Keratinocyte (primary cell): ENCODE results near the gene ADAM22. TPM values are rescaled to one million over a fixed set of nuclear protein-coding genes. Genes with fewer than 3 reads are reported as not detected.
A peak's percentile ranks its signal among the peaks of the same experiment; 100 is the strongest.
"Not testable (repeated sequence)": the region's sequence is repeated elsewhere in the genome, so short reads cannot be mapped to it uniquely, and the experiment has no call there.

Experiments used
- DNase-seq: peaks from one replicate; pipeline ENCODE4 v3.0.0-alpha.2; 2011; ENCODE audit warnings: low read depth, missing footprints, low spot score
- FAIRE-seq: peaks from 2 replicates; lab custom pipeline; 2011; peaks lifted over from hg19 to GRCh38; lab: Jason Lieb, UNC
- H2AFZ ChIP-seq: 2 replicates; pipeline ENCODE4 v1.6.0; 2012; ENCODE audit warnings: low read length, control low read depth, inconsistent platforms; ENCODE audit not compliant: control insufficient read depth
- H3K27ac ChIP-seq: 2 replicates; pipeline ENCODE4 v1.5.1; 2011; ENCODE audit warnings: low read length; ENCODE audit not compliant: control insufficient read depth, insufficient read depth
- H3K27me3 ChIP-seq: 3 replicates; pipeline ENCODE4 v1.6.0; 2011; ENCODE audit warnings: low read length; ENCODE audit not compliant: control insufficient read depth, insufficient read depth; ENCODE audit errors: extremely low read depth
- H3K36me3 ChIP-seq, 2 experiments: 2 replicates in 1 of 2; 3 replicates in 1 of 2; pipeline ENCODE4 v1.5.1; 2011; ENCODE audit warnings: low read length in 2 of 2, mild to moderate bottlenecking in 1 of 2; ENCODE audit not compliant: control insufficient read depth in 2 of 2, insufficient read depth in 2 of 2; ENCODE audit errors: extremely low read depth in 1 of 2
- H3K4me1 ChIP-seq: 3 replicates; pipeline ENCODE4 v1.5.1; 2011; ENCODE audit warnings: low read length; ENCODE audit not compliant: control insufficient read depth, insufficient read depth; ENCODE audit errors: extremely low read depth
- H3K4me2 ChIP-seq: 3 replicates; pipeline ENCODE4 v1.6.0; 2011; ENCODE audit warnings: low read depth, low read length; ENCODE audit not compliant: control insufficient read depth, insufficient read depth; ENCODE audit errors: extremely low read depth
- H3K4me3 ChIP-seq, 3 experiments: fragments of 200-600 bp in 1 of 3; sonication (generic) in 1 of 3; 2 replicates in 2 of 3; 3 replicates in 1 of 3; pipeline ENCODE4 v1.5.1; 2011 to 2016; ENCODE audit warnings: low read length in 3 of 3, mild to moderate bottlenecking in 3 of 3, control low read depth in 2 of 3, inconsistent platforms in 1 of 3, low read depth in 1 of 3, mixed read lengths in 1 of 3, mixed run types in 1 of 3, moderate library complexity in 1 of 3; ENCODE audit not compliant: control insufficient read depth in 2 of 3, insufficient read depth in 2 of 3; ENCODE audit errors: extremely low read depth in 1 of 3
- H3K79me2 ChIP-seq: 2 replicates; pipeline ENCODE4 v1.6.0; 2012; ENCODE audit warnings: low read length; ENCODE audit not compliant: control insufficient read depth, insufficient read depth
- H3K9ac ChIP-seq: 3 replicates; pipeline ENCODE4 v1.6.0; 2011; ENCODE audit warnings: low read length; ENCODE audit not compliant: control insufficient read depth, insufficient read depth; ENCODE audit errors: extremely low read depth
- H3K9me1 ChIP-seq: 3 replicates; pipeline ENCODE4 v1.6.0; 2011; ENCODE audit warnings: low read length; ENCODE audit not compliant: control insufficient read depth, insufficient read depth; ENCODE audit errors: extremely low read depth
- H3K9me3 ChIP-seq: 2 replicates; pipeline ENCODE4 v1.5.1; 2012; ENCODE audit warnings: low read depth, low read length; ENCODE audit not compliant: control insufficient read depth
- H4K20me1 ChIP-seq: 3 replicates; pipeline ENCODE4 v1.6.0; 2011; ENCODE audit warnings: low read length; ENCODE audit not compliant: control insufficient read depth, insufficient read depth; ENCODE audit errors: extremely low read depth
- EZH2 ChIP-seq: IDR thresholded peaks from one replicate; pipeline ENCODE4 v1.6.1; 2012; ENCODE audit warnings: inconsistent platforms, mild to moderate bottlenecking, low read length, moderate library complexity
- dilution Hi-C: fragments of 300-500 bp; cut with MboI; formaldehyde crosslinking; loops from one replicate; pipeline ENCODE4 v1.7.0; 2020; ENCODE audit warnings: low sequenced_read_pairs; ENCODE audit not compliant: extremely low pct_ligation_motif_present
- polyA plus RNA-seq, 5 experiments: library from polyadenylated mRNA; depleted of rRNA in 3 of 5; stranded (reverse) in 3 of 5; stranded (forward) in 1 of 5; unstranded in 1 of 5; fragments of >200 nt; gene quantifications; 1 replicate in 1 of 5; 2 replicates in 3 of 5; 3 replicates in 1 of 5; pipeline versions ENCODE4 v1.2.1 to v1.2.3, GENCODE V29; 2011 to 2012; ENCODE audit warnings: missing spikeins in 2 of 5, low read depth in 1 of 5, low replicate concordance in 1 of 5
- TF ChIP-seq, protein P1 (sequence below), 3 experiments: IDR thresholded peaks in 1 of 3; conservative IDR thresholded peaks in 1 of 3; optimal IDR thresholded peaks in 1 of 3; 2 replicates in 2 of 3; 3 replicates in 1 of 3; pipeline versions ENCODE3 to v1.5.1; 2011; ENCODE audit warnings: low read length in 3 of 3, mild to moderate bottlenecking in 3 of 3, moderate library complexity in 2 of 3, control low read depth in 1 of 3, inconsistent platforms in 1 of 3; ENCODE audit not compliant: insufficient read depth in 2 of 3; ENCODE audit errors: extremely low read depth in 1 of 3

ADAM22 gene
- polyA plus RNA-seq, 1 donor (not counting 4 experiments of a cell fraction or from before 2014, with no cell fraction given), result 0.07 TPM

DNA sequence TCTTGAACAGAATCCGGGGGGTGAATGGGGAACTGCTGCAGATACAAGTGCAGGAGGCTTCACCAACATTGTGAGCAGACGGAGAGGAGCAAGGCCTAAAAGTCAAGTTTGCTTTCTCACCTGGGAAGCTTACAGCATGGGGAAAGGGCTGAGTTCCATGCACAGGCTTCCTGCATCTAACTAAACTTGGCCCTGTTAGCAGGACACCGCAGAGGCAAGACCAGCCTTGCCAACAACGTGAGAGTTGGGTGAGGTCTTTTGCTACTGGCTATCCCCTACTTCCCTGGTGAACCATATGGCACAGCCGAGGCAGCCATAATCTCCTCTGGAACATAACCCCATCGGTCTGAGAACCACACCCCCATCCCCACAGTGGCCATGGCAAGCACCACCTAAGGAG is 14.2 kb upstream of the ADAM22 start:
- dilution Hi-C loops, result no loop called here
- no peaks in the 10 kb centered on the region for H3K79me2 ChIP-seq

GRCh38 chr7:87920578-87920977 is 13.5 kb upstream of the ADAM22 start:
- TF ChIP-seq EZH2, result no peak
- TF ChIP-seq, protein P1, sequence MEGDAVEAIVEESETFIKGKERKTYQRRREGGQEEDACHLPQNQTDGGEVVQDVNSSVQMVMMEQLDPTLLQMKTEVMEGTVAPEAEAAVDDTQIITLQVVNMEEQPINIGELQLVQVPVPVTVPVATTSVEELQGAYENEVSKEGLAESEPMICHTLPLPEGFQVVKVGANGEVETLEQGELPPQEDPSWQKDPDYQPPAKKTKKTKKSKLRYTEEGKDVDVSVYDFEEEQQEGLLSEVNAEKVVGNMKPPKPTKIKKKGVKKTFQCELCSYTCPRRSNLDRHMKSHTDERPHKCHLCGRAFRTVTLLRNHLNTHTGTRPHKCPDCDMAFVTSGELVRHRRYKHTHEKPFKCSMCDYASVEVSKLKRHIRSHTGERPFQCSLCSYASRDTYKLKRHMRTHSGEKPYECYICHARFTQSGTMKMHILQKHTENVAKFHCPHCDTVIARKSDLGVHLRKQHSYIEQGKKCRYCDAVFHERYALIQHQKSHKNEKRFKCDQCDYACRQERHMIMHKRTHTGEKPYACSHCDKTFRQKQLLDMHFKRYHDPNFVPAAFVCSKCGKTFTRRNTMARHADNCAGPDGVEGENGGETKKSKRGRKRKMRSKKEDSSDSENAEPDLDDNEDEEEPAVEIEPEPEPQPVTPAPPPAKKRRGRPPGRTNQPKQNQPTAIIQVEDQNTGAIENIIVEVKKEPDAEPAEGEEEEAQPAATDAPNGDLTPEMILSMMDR (optimal IDR thresholded peaks at IDR 0.05 in 1 of 3, IDR thresholded peaks at IDR 0.05 in 1 of 3, conservative IDR thresholded peaks at IDR 0.05 in 1 of 3; ENCODE audit: extremely low read depth in 1 of 3, insufficient read depth in 2 of 3, low read length in 3 of 3), result no peak
- H2AFZ ChIP-seq, result no peak overlapping the region
- no peak overlapping the region for H3K27ac ChIP-seq
- H3K4me3 ChIP-seq, result no peak overlapping the region
- no peaks in the 10 kb centered on the region for H4K20me1 ChIP-seq
- DNase-seq (no peak), FAIRE-seq (peak; percentile 13)
- no peaks in the 10 kb centered on the region for H3K27me3 ChIP-seq
- H3K9me1 ChIP-seq, result no peaks in the 10 kb centered on the region
- no peaks in the 10 kb centered on the region for H3K9me3 ChIP-seq
- no peaks in the 10 kb centered on the region for H3K36me3 ChIP-seq
- H3K4me2 ChIP-seq, result no peak overlapping the region
- peaks cover 5% of the 10 kb centered on the region for H3K4me1 ChIP-seq
- no peaks in the 10 kb centered on the region for H3K79me2 ChIP-seq
- dilution Hi-C loops, result no loop called here
- no peak overlapping the region for H3K9ac ChIP-seq

More for the DNA sequence above, 14.2 kb upstream of the ADAM22 start:
- Histone ChIP-seq H3K4me1 (peaks cover 5% of the 10 kb centered on the region), H4K20me1 (no peaks in the 10 kb centered on the region), H3K27ac (no peak overlapping the region), H3K4me2 (no peak overlapping the region), H3K9me1 (no peaks in the 10 kb centered on the region), H3K9me3 (no peaks in the 10 kb centered on the region), H2AFZ (peak overlapping the region; percentile 9), H3K27me3 (no peaks in the 10 kb centered on the region), H3K9ac (no peak overlapping the region), H3K4me3 (no peak overlapping the region), H3K36me3 (no peaks in the 10 kb centered on the region)
- TF ChIP-seq EZH2, result no peak
- TF ChIP-seq, protein P1 (optimal IDR thresholded peaks at IDR 0.05 in 1 of 3, IDR thresholded peaks at IDR 0.05 in 1 of 3, conservative IDR thresholded peaks at IDR 0.05 in 1 of 3; ENCODE audit: extremely low read depth in 1 of 3, insufficient read depth in 2 of 3, low read length in 3 of 3), result no peak
- FAIRE-seq (no peak), DNase-seq (no peak)

- H3K4me3 ChIP-seq, H4K20me1 ChIP-seq, H3K9me1 ChIP-seq, FAIRE-seq, H3K9me3 ChIP-seq, dilution Hi-C loops, H3K4me2 ChIP-seq, H3K79me2 ChIP-seq, H3K36me3 ChIP-seq, H3K27me3 ChIP-seq, H3K9ac ChIP-seq, H2AFZ ChIP-seq, H3K27ac ChIP-seq, DNase-seq, H3K4me1 ChIP-seq: not testable (repeated sequence)
These were observed 11.2 kb upstream of the ADAM22 start for GRCh38 chr7:87922759-87923395.
